ENCODE measurements around the gene HDAC1.
"Not testable (repeated sequence)": the region's sequence is repeated elsewhere in the genome, so short reads cannot be mapped to it uniquely, and the experiment has no call there.

Gene HDAC1

DNA sequence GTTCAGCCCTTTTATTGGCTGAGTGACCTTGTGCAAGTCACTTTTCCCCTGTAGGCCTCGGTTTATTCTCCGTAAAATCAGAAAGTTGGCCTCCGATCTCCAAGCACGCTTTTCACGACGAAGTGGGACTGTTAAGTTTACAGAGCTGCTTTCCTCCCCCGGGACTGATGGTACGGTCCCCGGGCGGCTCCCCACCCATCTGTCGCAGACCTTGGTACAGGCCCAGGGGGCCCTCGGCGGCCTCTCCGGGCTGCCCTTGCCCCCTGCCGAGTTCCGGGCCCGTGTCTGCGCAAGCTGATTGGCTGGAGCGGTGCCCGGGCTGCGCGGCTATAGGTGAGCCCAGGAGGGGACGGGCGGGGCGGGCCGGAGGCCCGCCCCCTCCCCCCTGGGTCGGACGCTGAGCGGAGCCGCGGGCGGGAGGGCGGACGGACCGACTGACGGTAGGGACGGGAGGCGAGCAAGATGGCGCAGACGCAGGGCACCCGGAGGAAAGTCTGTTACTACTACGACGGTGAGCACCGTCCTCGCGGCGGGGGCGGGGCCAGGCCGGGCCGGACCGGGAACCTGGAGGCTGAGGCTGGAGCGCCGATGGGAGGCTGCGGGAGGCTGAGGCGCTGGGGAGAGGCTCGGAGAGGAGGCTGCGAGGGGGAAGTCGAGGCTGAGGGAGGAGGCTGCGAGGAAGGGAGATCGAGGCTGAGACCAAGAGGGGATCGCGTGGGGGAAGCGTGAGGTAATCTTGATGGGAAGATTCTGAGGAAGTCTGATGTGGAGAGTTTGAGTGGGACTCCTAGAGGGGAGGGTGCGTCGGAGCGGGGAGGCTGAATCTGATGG is at the start of gene HDAC1:
Gene HDAC1, plus strand, starts transcription at position 376 of the 831 bp plus-strand sequence. Its CDS starts 87 bp downstream, at position 463.
- DNase-seq: peak; percentile 44

DNA sequence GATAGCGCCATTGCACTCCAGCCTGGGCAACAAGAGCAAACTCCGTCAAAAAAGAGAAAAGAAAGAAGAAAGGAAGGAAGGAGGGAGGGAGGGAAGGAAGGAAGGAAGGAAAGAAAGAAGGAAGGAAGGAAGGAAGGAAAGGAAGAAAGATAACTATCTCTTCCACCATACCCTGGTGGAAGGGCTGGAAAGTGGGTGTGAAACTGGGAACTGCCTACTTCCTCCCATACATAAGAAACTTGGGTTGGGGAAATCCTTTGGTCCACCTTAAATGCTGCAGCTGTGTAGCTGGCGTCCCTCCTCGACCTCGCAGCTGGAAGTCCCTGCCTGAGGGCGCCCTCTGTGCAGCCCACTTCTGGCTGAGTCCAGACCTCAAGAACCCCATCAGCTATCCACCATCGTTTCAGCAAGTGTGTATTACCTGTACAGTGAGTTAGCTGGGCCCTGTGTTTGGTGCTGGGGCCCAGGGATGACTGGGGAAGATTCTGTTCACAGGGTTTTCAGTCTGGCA is 49.5 kb upstream of the HDAC1 start:
- DNase-seq: no peak

DNA sequence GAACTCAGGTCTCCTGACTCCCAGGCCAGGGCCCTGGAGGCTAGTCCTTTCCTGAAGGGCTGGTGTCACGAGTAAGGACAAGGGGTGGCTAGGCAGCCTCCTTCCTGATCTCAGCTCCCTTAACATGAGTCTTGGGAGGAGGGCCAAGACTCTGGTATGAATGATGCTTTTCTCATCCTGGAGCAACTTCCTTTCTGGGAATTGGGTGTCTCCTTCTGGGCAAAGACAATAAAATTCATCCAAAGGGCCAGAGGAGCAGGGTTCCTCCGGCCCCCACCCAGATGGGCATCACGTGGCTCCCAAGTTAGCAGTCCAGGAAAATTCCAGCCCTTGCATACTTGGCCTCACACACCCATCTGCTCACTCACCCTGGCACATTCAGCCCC is 45.0 kb upstream of the HDAC1 start, which contains the start of gene FAM167B:
Gene FAM167B, plus strand, starts transcription at position 335 of the 386 bp plus-strand sequence. CDS start 200 bp downstream, outside the sequence.
- no peak for DNase-seq

GRCh38 chr1:32247452-32247851 is 44.4 kb upstream of the HDAC1 start:
- no peak for DNase-seq

DNA sequence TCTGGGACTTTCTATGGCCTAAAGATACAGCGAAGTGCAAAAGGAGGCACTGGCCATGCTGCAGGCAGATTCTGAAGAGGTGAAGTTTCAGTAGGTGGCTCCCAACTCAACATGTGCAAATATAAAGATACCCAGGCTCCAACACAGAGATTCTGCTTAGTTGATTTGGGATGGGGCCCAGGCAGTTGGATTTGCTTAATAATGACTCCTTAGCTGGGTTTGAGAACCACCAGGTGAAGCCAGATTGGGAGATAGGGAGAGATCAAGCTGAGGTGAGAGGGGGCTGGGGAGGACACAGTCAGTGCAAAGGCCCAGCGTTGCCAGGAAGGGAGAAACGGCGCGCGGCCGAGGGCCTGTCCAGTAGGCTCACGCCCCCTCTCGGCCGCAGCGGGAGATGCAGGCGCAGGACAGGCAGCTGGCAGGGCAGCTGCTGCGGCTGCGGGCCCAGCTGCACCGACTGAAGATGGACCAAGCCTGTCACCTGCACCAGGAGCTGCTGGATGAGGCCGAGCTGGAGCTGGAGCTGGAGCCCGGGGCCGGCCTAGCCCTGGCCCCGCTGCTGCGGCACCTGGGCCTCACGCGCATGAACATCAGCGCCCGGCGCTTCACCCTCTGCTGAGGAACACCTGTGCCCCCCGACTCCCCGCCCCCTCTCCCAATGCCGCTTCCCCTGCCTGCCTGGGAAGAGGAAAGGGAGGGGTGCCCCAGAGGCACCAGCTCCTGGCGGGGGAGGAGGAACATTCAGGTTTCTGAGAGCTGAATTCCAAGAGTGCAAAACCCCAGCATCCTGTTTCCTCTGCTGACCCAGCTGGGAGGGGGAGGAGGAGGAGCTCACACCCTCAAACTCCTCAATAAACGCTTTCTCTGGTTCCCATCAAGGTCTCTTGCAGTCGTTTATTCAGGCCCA is 43.6 kb upstream of the HDAC1 start:
- no peak for DNase-seq

DNA sequence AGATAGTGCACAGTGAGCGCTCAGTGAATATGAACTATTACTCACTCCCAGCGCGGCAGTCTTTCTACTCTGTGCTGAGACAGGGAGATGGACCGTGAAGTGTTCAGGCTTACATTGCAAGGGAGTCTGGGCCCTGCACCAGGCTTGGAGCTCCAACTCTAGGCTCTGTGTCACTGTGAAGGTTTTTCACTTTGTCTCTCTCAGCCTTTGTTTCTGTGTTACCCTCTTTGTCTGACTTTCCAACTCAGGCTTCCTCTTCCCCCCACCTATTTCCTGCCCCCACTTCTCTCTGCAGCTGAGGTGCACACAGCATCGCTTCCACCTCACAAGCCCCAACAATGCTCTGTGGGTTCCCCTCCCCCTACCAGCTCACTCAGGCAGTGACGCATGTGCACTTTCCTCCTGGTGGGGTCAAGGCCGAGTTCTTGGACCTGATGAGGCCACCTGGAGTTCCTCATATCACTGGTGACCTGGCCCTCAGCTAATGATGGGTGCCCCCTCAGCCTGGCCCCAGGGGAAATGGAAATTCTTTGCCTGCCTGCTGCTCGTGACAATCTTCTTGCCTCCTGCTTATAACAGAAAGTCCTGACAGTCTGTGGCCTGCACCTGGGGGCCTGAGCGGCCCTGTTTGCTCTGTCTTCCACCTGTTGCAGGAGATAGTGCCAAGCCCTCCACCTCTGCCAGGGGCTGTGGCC is 41.9 kb upstream of the HDAC1 start:
- DNase-seq: no peak

- no peak for DNase-seq
Measured at GRCh38 chr1:32250893-32251716, 40.8 kb upstream of the HDAC1 start, which contains the start of gene LCK. LCK (plus strand) TSS chr1:32251265; CDS start chr1:32274330, 23,065 bp downstream.

GRCh38 chr1:32255072-32256071 is 36.5 kb upstream of the HDAC1 start:
- DNase-seq: no peak

DNA sequence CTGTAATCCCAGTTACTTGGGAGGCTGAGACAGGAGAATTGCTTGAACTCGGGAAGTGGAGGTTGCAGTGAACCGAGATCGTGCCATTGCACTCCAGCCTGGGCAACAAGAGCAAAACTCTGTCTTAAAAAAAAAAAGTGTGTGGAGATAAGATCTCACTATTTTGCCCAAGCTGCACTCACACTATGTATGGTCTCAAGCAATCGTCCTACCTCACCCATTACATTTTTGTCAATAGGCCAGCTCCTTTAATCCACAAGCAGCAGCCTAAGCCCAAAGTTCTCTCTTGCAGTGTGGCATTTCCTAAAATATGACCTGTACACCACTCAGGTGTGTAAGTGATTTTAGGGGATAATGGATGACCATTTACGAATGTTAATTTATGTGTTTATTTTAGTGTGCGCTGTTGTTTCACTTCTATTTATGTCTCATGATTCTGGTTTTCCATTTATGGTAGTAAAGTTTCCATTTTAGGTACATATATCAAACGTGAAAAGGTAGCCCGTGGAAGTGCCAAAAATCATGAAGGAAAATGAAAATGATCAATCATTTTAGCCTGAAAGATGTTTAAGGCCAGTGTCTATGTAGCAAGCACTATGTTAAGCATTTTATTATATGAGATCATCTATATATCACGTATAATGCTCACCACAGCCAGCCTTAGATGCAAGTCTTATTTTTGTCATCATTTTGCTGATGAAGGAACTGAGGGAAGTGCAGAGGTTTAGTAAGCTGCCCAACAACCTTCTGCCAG is 35.2 kb upstream of the HDAC1 start:
- no peak for DNase-seq

GRCh38 chr1:32257227-32257508 is 34.7 kb upstream of the HDAC1 start:
- DNase-seq: no peak

- not testable (repeated sequence) for DNase-seq
Measured at GRCh38 chr1:32263236-32263593, 28.7 kb upstream of the HDAC1 start.

DNA sequence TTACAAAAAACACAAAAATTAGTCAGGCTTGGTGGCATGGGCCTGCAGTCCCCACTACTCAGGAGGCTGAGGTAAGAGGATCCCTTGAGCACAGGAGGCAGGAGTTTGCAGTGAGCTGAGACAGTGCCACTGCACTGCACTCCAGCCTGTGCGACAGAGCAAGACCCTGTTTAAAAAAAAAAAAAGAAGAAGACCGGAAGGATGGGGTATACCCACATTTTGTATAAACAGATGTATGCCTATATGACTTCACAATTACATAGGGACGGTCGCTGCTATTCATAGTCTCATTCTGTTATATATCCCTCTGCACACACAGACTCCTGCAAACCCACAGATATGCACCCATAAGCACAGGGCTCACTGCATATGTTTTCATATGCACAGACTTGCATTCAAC is 28.1 kb upstream of the HDAC1 start:
- DNase-seq: no peak

DNA sequence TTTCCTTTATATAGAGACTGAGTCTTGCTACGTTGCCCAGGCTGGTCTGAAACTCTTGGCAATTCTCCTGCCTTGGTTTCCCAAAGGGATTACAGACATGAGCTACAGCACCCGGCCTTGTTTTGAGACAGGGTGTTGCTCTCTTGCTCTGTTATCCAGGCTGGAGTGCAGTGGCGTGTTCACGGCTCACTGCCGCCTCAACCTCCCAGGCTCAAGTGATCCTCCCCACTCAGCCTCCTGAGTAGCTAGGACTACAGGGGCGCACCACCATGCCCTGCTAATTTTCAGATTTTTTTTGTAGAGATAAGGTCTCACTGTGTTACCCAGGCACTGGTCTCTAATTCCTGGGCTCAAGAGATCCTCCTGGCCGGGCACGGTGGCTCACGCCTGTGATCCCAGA is 26.0 kb upstream of the HDAC1 start:
- DNase-seq: no peak

DNA sequence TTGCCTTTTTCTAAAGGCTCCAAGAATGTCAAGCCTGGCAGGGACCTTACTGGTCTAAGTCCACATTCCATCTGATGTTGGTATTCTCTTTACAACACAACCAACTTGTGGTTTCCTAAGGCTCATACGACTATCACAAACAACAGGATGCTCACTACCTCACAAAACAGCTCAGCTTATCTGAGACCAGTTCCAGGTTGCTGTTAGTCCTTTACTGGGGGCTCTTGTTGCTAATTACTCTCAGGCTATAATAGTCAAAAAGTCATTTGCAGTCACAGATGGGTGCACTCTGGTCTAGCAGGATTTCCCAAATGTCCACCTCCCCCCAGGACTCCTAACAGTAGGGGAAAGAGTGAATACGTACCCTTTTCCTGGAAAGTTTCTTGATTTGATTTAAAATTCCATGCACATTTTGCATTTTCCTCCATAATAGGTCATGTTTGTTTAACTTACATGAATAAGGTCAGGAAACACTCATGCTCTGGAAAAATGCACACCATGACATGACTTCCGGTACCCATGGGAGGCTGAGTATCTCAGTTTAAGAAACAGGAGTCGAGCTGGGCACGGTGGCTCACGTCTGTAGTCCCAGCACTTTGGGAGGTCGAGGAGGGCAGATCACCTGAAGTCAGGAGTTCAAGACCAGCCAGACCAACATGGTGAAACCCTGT is 24.8 kb upstream of the HDAC1 start:
- DNase-seq: no peak

DNA sequence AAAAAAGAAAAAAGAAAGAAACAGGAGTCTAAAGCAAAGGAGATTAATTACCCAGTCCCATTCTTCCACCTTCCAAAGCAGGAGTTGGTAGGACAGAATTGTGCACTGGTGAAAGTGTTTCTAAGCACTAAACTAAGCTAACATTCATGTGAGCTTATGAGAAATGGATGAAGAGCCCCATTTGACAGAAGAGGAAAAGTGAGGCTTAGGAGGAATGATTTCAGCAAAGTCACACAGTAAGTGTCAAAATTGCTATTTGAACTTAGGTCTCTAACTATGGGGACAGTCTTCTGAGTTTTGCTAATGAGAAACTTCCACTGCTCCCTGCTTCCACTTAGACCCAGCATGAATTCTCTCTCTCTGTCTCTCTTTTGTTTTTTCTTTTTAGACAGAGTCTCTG is 22.1 kb upstream of the HDAC1 start:
- no peak for DNase-seq

- no peak for DNase-seq
Measured at GRCh38 chr1:32272557-32273390, 19.1 kb upstream of the HDAC1 start.

DNA sequence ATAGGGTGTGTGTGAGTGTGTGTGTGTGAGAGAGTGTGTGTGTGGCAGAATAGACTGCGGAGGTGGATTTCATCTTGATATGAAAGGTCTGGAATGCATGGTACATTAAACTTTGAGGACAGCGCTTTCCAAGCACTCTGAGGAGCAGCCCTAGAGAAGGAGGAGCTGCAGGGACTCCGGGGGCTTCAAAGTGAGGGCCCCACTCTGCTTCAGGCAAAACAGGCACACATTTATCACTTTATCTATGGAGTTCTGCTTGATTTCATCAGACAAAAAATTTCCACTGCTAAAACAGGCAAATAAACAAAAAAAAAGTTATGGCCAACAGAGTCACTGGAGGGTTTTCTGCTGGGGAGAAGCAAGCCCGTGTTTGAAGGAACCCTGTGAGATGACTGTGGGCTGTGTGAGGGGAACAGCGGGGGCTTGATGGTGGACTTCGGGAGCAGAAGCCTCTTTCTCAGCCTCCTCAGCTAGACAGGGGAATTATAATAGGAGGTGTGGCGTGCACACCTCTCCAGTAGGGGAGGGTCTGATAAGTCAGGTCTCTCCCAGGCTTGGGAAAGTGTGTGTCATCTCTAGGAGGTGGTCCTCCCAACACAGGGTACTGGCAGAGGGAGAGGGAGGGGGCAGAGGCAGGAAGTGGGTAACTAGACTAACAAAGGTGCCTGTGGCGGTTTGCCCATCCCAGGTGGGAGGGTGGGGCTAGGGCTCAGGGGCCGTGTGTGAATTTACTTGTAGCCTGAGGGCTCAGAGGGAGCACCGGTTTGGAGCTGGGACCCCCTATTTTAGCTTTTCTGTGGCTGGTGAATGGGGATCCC is 18.3 kb upstream of the HDAC1 start:
- no peak for DNase-seq
